ENCODE data around the gene SNPH.

GRCh38 chr20:1345030-1345755 lies 79.1 kb downstream of the SNPH start:
- TF ChIP-seq POLR2AphosphoS5 (IDR thresholded peaks at IDR 0.05): no peak
- TF ChIP-seq, protein P1, sequence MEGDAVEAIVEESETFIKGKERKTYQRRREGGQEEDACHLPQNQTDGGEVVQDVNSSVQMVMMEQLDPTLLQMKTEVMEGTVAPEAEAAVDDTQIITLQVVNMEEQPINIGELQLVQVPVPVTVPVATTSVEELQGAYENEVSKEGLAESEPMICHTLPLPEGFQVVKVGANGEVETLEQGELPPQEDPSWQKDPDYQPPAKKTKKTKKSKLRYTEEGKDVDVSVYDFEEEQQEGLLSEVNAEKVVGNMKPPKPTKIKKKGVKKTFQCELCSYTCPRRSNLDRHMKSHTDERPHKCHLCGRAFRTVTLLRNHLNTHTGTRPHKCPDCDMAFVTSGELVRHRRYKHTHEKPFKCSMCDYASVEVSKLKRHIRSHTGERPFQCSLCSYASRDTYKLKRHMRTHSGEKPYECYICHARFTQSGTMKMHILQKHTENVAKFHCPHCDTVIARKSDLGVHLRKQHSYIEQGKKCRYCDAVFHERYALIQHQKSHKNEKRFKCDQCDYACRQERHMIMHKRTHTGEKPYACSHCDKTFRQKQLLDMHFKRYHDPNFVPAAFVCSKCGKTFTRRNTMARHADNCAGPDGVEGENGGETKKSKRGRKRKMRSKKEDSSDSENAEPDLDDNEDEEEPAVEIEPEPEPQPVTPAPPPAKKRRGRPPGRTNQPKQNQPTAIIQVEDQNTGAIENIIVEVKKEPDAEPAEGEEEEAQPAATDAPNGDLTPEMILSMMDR (IDR thresholded peaks at IDR 0.05): no peak
- no peak for TF ChIP-seq EP300 (IDR thresholded peaks at IDR 0.05)
